HG03520 (cell line): ENCODE data around the gene TINAGL1.
"Not testable (repeated sequence)": the region's sequence is repeated elsewhere in the genome, so short reads cannot be mapped to it uniquely, and the experiment has no call there.

Source experiments
- ATAC-seq: cut with Tn5 transposase; IDR thresholded peaks from one replicate; pipeline ENCODE4 v1.9.1; 2021; ENCODE audit warnings: mild to moderate bottlenecking, moderate library complexity; ENCODE audit not compliant: unreplicated experiment

Gene TINAGL1

DNA sequence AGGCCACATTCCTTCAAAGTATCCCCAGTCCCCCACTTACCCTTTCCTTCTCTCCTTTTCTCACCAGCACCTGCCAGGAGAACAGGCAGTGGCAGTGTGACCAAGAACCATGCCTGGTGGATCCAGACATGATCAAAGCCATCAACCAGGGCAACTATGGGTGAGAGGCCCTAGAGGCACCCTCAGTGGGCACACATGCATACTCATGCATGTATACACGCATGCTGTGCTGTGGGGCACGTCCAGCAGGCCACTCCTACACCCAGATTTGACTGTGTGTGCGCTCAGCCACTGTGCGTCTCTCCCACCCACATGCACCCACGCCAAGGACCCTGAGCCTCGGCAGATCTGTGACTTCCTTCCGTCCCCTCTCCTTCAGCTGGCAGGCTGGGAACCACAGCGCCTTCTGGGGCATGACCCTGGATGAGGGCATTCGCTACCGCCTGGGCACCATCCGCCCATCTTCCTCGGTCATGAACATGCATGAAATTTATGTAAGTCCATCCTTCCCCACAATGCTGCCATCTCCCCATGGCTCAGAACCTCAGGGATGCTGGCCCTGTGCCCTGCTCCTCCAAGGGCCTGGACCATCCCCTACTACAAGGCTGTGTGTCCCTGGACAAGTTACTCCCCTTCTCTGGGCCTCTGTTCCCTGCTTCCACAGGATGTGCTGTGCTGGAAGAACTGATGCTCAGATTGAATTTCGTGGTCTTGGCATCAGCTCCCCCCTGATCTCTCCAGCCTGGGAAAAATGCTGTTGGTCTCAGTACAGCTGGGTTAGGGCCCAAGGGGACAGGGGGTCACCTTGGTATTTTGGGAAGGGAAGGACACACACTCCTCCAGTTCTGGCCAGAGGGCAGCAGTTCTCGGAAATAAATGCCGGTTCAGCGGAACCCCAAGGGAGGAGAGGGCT, 7.0 kb downstream of the TINAGL1 start:
- ATAC-seq: no peak

DNA sequence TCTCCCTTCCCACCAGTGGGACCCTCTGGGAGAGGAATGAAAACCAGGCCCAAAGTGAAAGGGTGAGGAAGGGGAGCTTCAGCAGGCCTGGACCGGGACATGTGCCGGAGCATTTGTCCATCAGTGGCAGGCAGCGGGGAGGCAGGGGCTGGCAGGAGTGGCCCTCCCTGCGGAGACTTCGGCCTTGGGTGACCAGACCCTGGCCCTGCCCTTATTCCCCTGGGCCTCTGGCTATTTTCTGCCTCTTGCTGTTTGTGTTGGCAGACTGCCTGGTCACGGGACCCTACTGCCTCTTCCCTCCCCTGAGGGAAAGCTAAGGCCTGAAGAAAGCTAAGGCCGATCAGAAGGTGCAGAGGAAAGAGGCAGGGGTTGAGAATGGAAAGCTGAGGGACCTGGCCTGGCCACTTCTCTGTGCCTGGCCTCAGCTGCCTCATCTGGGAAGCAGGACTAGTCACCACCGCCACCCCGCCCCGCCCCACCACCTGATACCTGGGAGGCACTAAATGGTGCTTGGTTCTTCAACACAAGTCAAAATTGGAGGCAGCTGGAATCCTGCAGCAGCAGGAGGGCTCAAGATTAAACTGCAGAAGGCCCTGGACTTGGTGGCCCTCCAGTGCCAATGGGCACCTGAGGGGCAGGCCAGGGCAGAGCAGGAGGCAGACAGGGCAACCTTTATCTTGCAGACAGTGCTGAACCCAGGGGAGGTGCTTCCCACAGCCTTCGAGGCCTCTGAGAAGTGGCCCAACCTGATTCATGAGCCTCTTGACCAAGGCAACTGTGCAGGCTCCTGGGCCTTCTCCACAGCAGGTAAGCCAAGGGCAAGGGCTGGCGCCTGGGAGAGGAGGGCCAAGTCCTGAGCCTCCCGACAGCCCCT, 7.9 kb downstream of the TINAGL1 start:
- no peak for ATAC-seq

DNA sequence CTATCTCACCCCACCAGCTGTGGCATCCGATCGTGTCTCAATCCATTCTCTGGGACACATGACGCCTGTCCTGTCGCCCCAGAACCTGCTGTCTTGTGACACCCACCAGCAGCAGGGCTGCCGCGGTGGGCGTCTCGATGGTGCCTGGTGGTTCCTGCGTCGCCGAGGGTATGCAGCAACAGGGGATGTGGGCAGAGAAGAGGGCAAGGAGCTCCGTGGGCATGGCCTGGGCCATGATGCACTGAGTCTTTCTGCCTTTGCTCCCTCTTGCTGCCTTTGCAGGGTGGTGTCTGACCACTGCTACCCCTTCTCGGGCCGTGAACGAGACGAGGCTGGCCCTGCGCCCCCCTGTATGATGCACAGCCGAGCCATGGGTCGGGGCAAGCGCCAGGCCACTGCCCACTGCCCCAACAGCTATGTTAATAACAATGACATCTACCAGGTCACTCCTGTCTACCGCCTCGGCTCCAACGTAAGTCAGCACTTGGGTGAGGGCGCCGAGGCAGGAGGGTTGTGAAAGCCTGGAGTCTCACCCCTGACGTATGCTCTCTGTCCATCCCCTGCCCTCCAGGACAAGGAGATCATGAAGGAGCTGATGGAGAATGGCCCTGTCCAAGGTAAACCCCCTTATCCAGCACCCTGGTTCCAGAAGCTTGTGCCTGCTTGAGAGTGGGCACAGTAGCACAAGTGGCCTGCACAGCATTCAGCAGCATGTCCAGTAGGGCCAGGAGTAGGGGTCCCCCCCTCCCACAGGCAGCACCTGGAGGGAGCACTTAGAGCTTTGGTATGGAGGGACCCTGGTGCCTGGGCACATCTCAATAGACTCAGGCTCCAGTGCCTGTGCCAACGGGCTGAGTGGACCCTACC, 8.8 kb downstream of the TINAGL1 start:
- no peak for ATAC-seq

DNA sequence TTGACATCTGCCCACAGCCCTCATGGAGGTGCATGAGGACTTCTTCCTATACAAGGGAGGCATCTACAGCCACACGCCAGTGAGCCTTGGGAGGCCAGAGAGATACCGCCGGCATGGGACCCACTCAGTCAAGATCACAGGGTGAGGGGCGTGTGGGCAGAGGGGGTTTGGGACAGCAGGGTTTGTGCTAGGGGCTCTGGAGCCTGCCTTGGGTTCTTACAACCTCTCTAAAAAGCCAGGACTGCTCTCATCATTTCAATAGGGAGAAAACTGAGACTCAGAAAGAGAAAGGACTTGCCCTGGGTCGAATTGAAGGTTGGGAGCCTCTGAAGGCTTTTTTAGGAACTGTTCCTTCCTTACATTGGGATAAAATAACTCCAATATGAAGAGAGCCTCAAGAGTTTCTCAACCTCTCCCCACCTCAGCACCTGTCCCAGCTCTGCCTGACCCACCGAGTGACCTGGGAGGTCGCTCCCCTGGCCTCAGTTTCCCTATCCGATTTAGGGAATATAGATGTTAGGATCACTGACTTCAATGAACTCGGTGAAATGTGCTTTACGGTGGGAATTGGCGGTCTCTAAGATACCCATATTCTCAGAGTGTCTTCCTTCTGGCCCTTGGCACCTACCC, 9.5 kb downstream of the TINAGL1 start:
- no peak for ATAC-seq

DNA sequence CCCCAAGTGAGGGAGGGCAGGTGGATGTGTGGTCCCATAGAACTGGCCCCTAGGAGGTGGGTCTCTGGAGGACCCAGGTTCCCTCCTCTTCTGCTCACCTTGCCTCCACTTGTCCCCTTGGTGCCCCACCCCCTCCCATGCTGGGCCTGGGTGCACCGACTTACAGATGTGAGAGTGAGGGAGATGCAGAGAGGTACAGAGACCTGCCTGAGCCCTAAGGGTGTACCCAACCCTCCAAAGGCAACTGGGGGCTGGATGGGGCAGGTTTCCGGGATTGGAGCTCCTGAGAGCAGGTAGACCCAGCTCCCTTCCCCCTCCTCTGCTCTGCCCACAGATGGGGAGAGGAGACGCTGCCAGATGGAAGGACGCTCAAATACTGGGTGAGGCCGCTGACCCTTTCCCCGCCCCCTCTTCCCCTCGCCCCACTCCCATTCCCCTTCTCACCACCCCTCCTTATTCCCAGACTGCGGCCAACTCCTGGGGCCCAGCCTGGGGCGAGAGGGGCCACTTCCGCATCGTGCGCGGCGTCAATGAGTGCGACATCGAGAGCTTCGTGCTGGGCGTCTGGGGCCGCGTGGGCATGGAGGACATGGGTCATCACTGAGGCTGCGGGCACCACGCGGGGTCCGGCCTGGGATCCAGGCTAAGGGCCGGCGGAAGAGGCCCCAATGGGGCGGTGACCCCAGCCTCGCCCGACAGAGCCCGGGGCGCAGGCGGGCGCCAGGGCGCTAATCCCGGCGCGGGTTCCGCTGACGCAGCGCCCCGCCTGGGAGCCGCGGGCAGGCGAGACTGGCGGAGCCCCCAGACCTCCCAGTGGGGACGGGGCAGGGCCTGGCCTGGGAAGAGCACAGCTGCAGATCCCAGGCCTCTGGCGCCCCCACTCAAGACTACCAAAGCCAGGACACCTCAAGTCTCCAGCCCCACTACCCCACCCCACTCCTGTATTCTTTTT, 10.3 kb downstream of the TINAGL1 start:
- ATAC-seq: no peak

DNA sequence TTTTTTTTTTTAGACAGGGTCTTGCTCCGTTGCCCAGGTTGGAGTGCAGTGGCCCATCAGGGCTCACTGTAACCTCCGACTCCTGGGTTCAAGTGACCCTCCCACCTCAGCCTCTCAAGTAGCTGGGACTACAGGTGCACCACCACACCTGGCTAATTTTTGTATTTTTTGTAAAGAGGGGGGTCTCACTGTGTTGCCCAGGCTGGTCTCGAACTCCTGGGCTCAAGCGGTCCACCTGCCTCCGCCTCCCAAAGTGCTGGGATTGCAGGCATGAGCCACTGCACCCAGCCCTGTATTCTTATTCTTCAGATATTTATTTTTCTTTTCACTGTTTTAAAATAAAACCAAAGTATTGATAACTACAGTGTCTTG, 11.0 kb downstream of the TINAGL1 start:
- not testable (repeated sequence) for ATAC-seq

DNA sequence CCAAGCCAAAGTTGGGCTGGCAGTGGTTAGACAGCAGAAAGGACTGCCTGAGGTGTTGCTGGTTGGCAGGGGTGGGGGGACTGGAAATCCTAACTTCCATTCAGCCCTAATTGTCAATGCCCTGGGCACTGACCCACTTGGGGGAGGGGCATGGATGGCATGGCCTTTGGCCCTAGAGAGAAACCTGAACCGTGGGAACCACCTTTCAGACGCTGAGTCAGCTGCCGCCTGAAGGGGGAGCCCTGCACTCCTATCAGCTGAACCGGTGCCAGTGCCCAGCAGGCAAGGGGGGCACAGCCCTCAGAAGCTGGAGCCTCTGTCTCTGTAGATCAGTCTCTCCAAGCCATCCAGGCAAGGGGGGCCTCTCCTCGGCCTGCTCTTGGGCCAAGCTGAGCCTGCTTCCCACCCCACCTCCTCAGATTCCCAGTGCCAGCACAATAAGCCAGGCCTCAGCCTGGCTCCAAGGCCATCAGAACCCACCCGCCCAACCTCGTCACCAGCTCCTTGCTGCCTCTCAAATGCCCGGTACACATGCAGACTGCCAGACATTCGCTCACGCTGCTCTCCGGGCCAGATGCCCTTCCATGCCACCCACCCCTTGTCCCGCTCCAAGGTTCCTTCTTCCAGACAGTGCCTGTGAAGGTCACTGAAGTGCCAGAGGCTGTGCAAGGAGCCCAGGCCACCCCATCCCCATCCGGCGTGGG, 11.6 kb downstream of the TINAGL1 start:
- ATAC-seq: no peak

DNA sequence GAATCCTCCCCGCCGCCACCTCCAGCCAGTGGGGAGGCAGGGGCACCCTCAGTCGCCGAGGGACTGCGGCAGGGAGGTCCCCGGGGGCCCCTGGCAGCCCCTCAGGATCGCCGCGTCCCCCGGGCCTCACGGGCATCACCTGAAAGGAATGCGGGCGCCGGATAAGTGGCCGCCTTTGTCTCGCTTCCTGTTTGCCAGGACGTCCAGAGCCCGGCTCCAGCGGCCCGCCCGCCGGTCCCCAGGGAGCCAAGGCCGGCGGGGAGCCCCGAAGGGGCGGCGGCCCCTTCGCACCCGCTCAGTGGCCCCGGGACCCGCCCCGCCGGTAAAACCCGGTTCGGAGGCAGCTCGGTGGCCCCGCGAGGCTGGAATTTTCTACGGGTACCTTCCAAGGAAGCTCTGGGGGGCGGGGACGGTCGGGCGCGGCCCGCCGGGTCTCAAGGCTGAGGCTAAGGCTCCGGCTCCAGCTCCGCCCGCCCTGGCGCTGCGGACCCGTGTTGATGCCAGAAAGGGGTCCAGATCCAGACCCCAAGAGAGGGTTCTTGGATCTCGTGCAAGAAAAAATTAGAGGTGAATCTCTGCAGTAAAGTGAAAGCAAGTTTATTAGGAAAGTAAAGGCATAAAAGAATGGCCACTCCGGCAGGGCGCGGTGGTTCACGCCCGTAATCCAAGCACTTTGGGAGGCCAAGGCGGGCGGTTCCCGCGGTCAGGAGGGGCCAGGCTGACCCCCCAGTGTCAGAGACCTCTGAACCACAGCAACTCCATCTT, 12.6 kb downstream of the TINAGL1 start:
- ATAC-seq: no peak

DNA sequence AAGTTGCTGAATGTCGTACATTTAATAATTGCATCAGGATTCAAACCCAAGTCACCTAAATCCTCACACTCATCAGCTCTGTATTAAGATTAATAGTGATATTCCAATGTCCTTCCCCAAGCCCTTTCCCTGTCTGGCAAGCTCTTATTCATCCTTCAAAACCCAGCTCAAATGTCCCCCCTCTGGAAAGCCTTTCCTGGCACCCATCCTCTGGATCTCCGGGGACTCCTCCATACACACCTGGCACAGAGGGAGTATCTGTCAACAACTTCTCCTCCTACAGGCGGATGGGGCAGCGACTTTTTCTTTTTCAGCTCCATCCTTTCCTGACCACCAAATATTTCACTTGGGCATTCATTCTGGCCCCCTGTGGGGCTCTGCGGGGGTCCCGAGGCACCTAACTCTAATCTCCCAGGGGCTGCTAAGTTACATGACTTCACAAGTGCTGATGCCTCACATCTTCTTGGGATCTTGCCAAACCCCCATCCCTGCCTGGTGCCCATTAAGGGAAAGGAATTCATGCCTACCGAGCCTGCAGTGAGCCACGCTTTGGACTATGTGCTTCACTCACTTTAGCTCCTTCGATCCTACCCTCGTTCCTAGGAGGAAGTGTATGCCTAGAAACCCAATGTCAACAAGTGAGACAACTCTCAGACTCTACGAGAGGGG, 15.2 kb downstream of the TINAGL1 start:
- ATAC-seq: no peak

DNA sequence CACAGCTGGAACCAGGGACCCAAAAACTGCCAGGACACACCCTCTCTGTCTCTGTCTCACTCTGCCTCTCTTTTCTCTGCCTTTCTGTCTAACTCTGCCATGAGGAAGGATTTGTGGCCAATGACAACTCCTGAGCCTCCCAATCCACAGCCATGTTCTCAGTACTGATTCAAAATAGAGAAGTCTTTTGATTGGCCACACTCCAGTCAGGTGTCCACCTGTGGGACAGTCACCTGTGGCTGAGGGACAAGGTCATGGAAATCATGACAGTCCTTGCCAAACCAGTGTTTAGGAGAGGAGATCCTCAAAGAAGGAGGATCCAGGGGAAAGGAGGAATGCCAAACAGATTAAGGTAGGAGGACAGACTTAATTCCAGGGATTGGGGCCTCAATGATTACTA, 15.8 kb downstream of the TINAGL1 start:
- ATAC-seq: no peak

DNA sequence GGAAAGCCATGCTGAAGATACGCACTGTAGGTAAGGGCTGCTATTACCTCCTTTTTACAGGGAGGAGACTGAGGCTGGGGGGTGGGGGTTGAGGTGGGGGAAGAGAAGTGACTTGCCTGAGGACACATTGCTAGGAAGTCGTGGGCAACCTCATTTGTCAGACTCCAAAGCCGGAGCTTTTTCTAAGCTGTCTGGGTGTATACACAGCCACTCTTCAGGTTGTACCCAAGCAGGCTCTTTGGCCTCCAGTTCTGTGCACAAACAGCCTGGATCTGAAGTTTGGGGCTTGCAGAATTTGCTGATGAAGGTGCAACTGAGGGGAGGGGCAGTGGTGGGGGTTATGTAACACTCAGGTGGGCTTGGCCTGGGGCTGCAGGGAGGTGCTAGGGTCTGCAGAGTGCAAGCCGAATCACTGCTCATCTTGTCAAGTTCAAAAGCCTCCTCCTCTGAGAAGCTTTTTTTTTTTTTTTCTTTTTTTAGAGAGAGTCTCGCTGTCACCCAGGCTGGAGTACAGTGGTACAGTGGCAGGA, 16.9 kb downstream of the TINAGL1 start:
- no peak for ATAC-seq

DNA sequence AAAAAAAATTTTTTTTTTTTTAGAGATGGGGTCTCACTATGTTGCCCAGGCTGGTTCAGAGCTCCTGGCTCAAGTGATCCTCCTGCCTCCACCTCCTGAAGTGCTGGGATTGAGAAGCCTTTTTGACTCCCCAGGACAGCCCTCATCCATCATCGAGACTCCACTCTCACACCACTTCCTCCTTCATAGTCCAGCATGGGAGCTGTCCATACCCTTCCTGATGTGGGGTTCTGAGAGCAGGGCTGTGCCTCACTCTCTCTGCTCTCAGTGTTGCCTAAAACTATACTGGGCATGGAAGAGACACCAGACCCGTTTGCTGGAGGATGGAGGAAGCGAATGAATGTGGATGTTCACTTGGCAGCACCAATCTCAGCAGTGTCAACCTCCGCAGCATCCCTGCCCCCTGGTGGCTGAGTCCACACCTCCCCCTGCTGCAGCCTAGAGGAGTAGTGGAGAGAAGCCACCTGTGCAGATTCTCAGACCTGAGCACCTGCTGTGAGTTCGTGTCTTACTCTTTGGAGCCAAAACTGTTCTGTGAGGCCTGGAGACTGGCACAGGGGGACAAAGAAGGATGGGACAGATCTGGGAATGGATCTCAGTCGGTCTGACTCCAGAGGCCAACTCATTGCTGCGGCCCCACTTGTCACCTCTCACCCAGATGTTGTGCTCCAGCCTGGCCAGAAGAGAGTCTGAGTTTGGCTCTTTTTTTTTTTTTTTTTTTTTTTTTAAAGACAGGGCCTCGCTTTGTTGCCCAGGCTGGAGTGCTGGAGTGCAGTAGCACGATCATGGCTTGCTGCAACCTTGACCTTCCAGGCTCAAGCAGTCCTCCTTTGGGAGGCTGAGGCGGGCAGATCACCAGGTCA, 17.7 kb downstream of the TINAGL1 start:
- no peak for ATAC-seq

DNA sequence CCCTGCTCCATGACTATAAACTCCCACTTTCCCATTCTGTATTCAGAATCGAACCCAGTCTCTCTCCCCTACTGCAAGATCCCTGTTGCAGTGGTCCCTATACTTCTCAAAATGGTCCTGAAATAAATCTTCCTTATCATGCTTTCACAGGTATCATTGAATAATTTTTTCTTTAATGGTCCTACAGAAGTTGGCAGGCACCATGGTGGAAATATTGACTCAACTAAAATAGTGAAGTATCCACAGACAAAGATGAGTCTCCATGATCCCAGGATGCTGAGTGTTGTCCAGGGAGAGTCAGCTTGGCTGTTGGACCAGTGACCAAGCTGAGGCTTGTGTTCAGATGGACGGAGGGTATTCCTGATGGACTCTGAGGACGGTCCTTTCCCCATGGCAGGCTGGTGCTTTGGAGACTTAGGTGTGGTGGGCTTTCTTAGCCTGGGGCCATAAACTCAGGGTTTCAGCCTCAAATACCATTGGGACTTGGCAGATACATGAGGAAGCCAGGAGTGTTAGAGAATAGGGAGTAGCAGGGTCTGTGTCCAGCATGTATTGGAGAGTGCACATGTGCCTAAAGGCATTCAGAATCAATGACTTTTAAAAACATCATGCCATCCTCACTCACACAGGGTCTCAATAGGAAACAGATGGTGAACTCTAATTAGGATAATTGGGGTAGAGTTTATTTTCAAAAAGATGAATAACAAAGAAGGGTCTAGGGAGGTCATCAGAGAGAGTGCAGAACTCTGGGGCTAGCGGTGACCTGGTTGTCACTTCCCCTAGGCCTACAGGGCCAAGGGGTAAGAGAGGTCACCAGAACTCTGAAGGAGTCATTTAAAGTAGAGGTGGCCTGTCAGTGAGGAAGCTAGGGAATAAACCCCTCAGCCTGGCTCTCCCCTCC, 19.8 kb downstream of the TINAGL1 start:
- ATAC-seq: no peak

DNA sequence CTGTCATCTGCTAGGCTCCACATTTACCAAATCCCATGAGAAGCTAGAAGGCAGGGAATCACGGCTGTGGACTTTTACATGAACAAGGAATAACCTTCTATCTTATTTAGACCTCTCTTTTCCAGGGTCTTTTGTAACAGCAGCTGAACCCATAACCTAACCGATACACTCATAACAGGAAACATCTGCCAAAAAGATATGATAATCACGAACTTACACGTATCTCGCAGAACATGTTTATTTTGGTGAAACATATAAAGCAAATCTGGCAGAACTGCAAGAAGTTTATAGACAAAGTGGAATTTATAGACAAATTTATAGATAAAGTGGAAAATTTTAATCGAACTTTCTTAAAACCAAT, 20.4 kb downstream of the TINAGL1 start:
- no peak for ATAC-seq

DNA sequence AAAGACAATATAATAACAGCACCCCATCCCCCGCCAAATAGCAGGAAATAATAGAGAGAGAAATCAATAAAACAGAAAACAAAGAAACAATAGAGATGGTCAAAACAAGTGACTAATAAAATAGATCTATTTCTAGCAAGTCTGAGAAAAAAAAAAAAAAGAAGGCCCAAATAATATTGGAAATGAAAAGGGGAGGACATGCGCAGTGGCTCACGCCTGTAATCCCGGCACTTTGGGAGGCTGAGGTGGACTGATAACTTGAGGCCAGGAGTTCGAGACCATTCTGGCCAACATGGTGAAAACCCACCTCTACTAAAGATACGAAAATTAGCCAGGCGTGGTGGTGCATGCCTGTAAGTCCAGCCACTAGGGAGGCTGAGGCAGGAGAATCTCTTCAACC, 22.7 kb downstream of the TINAGL1 start:
- ATAC-seq: no peak
